Peyer's patch (tissue), 4 donors: ENCODE measurements around the gene TBC1D2B.

ENCODE experiments used
- CTCF ChIP-seq, 6 experiments: fragments of 450-650 bp in 4 of 6; fragments of 200-600 bp in 2 of 6; sonication (generic) in 1 of 6; IDR thresholded peaks; one replicate each; pipeline ENCODE4 v1.5.1; 2017 to 2019; ENCODE audit warnings: antibody characterized with exemption in 6 of 6, mild to moderate bottlenecking in 3 of 6, moderate library complexity in 1 of 6
- POLR2A ChIP-seq, 2 donors: fragments of 450-650 bp; IDR thresholded peaks; one replicate each; pipeline ENCODE4 v1.5.1; 2017; ENCODE audit warnings: antibody characterized with exemption in 2 of 2, mild to moderate bottlenecking in 2 of 2, moderate library complexity in 2 of 2

GRCh38 chr15:78040653-78041244 lies 36.8 kb downstream of the TBC1D2B start:
- no peak for TF ChIP-seq POLR2A (IDR thresholded peaks at IDR 0.05)
- TF ChIP-seq CTCF (IDR thresholded peaks at IDR 0.05), result no peak
